Central memory CD8-positive, alpha-beta T cell (primary cell): ENCODE data around the gene SV2B.

Experiments
- ATAC-seq: fragments of 150-1000 bp; cut with Tn5 transposase; replicated peaks from 2 replicates; pipeline ENCODE4 v1.10.0; 2022; ENCODE audit warnings: mild to moderate bottlenecking, moderate FRiP score, moderate number of reproducible peaks; ENCODE audit not compliant: poor library complexity, severe bottlenecking; ENCODE audit errors: extremely low read depth
- DNase-seq, 2 donors: peaks; one replicate each; pipeline ENCODE4 v3.0.0; 2021; ENCODE audit warnings: low spot score in 2 of 2
- H3K27ac Mint-ChIP-seq: one replicate; pipeline ENCODE4 v1.8.0; 2022; ENCODE audit warnings: low read depth, mild to moderate bottlenecking, moderate library complexity, mixed read lengths
- H3K27me3 Mint-ChIP-seq: one replicate; pipeline ENCODE4 v1.8.0; 2022; ENCODE audit warnings: mixed read lengths
- H3K36me3 Mint-ChIP-seq: one replicate; pipeline ENCODE4 v1.8.0; 2022; ENCODE audit warnings: mild to moderate bottlenecking, moderate library complexity, mixed read lengths; ENCODE audit not compliant: insufficient read depth
- H3K4me1 Mint-ChIP-seq: one replicate; pipeline ENCODE4 v1.8.0; 2022; ENCODE audit warnings: mixed read lengths
- H3K4me3 Mint-ChIP-seq: one replicate; pipeline ENCODE4 v1.8.0; 2022; ENCODE audit warnings: mild to moderate bottlenecking, moderate library complexity, mixed read lengths
- H3K9me3 Mint-ChIP-seq: one replicate; pipeline ENCODE4 v1.8.0; 2022; ENCODE audit warnings: mixed read lengths

The SV2B gene

DNA sequence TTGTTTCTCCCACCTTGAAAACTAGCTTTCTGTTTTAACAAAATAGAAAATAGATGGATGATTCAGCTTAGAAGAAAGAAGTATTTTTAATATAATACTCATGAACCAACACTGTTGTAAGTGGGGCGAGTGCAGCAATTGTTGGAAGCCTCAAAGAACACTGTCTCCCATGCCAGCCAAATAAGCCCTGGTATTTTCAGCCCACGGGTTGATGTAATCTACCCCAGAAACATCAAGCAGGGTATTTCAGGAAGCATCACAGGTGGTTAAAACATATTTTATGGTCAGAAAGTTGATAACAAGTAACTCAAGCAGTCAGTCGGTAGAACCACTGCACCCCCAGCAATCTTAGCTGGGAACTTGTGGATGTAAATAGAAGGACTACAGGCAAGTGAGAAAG lies 115.9 kb downstream of the SV2B start:
- peaks cover 32% of the 10 kb centered on the region for H3K27me3 Mint-ChIP-seq
- no peak overlapping the region for H3K4me3 Mint-ChIP-seq
- H3K36me3 Mint-ChIP-seq: no peaks in the 10 kb centered on the region
- ATAC-seq (no peak), DNase-seq (no peak)
- H3K27ac Mint-ChIP-seq: no peak overlapping the region
- no peaks in the 10 kb centered on the region for H3K9me3 Mint-ChIP-seq
- no peaks in the 10 kb centered on the region for H3K4me1 Mint-ChIP-seq

DNA sequence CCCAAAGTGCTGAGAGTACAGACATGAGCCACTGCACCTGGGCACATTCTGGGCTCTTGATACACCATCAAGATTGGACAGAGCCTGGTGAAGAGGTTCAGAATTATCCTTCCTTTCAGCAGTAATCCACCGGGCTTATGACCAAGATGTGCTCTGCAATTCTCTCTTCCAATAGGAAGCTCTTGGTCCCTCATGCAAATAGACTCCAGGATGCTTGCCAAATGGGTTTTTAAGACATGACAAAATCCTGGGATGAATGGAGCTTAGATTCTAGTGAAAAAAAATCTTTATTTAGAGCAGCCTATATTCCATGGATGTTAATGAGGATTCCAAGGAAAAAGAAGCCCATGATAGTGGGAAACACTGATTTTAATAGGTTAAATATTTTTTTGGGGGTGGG lies 119.1 kb downstream of the SV2B start:
- H3K4me1 Mint-ChIP-seq: no peaks in the 10 kb centered on the region
- H3K4me3 Mint-ChIP-seq: no peak overlapping the region
- H3K27me3 Mint-ChIP-seq: peaks cover 47% of the 10 kb centered on the region
- no peak overlapping the region for H3K27ac Mint-ChIP-seq
- DNase-seq: no peak
- H3K9me3 Mint-ChIP-seq: no peaks in the 10 kb centered on the region
- H3K36me3 Mint-ChIP-seq: no peaks in the 10 kb centered on the region
- ATAC-seq: no peak

DNA sequence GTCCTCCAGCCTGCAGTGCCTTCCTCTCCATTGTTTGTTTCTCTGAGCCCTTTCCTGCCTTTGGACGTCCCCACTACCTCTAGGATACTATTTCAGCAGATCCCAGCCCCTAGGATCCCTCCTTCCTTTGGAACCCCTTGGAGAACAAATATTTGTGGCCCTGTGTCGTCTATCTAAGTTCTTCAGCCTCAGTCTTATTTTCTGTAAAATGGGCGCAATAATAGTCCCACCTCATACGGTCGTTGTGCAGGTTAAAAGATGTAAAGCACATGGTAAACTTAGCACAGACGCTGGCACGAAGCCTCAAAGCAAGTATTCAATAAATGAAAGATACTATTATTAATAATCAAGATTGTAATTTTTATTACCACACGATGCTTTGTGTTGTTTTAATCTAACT lies 122.0 kb downstream of the SV2B start:
- H3K9me3 Mint-ChIP-seq: no peaks in the 10 kb centered on the region
- DNase-seq: no peak

GRCh38 chr15:91223863-91224262 lies 123.8 kb downstream of the SV2B start:
- no peaks in the 10 kb centered on the region for H3K4me1 Mint-ChIP-seq
- H3K4me3 Mint-ChIP-seq: no peak overlapping the region
- H3K36me3 Mint-ChIP-seq: no peaks in the 10 kb centered on the region
- no peak for DNase-seq
- H3K9me3 Mint-ChIP-seq: no peaks in the 10 kb centered on the region
- ATAC-seq: no peak
- no peak overlapping the region for H3K27ac Mint-ChIP-seq
- H3K27me3 Mint-ChIP-seq: peaks cover 71% of the 10 kb centered on the region

More for the DNA sequence above, 122.0 kb downstream of the SV2B start:
- no peak overlapping the region for H3K4me3 Mint-ChIP-seq
- no peaks in the 10 kb centered on the region for H3K36me3 Mint-ChIP-seq
- ATAC-seq: no peak
- H3K4me1 Mint-ChIP-seq: no peaks in the 10 kb centered on the region
- H3K27me3 Mint-ChIP-seq: peaks cover 74% of the 10 kb centered on the region
- H3K27ac Mint-ChIP-seq: no peak overlapping the region

DNA sequence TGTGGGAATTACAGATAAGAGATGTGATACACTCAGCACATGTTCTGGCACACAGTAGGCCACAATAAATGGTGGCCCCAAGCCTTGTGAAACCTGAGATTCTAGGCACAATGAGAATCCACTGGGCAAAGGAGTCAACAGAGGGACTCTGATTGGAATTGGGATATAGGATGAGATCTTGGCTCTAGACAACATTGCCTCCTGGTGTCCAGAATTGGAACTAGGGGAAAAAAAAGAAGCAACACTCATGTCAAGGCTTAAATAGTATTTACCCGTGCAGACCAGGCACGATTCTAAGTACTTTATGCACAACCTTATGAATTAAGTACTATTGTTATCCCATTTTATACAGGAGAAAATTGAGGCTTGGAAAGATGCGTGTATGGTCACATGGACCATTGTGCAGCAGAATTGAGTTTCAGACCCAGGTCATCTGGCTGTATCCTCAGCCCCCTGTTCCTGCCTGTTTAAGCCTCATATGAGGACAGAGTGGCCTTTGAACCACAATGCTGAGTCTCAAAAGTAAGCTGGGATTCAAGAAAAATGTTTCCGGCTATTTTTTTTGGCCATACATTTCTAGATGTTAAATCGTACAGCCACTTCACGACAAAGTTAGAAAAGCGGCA lies 124.8 kb downstream of the SV2B start:
- Mint-ChIP-seq H3K9me3 (no peaks in the 10 kb centered on the region), H3K27me3 (peaks cover 66% of the 10 kb centered on the region), H3K4me3 (no peak overlapping the region), H3K36me3 (no peaks in the 10 kb centered on the region), H3K4me1 (no peaks in the 10 kb centered on the region), H3K27ac (no peak overlapping the region)
- DNase-seq: no peak
- no peak for ATAC-seq

DNA sequence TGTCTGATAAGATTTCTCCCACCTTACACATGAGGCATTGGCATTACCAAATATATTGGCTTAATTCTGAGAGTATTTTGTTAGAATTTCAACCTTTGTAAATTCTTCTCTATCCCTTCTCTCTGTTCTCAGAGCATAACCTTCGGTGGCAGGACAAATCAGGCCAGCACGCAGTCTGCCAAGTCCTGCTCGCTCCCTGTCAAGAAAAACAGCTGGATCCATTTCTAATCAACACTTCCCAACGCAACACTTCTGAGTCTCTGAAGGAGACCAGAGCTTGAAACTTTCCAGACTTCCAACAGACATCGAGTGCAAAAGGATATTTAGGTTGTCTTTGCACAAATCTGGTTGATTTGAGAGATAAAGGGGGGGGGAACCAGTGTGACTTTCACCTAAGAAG lies 125.7 kb downstream of the SV2B start:
- Mint-ChIP-seq H3K4me3 (no peak overlapping the region), H3K4me1 (no peaks in the 10 kb centered on the region), H3K27ac (no peak overlapping the region), H3K9me3 (no peaks in the 10 kb centered on the region), H3K36me3 (no peaks in the 10 kb centered on the region), H3K27me3 (peaks cover 66% of the 10 kb centered on the region)
- no peak for ATAC-seq
- DNase-seq: no peak

DNA sequence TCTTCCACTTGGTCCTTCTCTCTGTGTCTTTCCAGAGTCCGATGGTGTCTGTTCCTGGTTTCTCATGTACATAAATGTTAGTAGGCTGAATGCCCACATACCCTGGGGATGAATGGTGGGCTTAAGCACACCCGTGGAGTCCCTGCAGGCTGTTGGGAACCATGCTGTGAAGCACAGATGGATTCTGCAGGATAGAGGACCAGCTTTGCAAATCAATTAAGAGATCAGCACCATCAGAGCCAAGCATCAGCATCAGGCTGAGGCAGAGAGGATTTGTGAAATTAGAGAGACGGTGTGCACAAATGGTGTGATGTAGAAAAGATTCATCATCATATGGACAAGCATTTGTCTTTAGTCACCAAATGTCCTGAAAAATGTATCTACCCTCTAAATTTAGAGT lies 127.1 kb downstream of the SV2B start:
- Mint-ChIP-seq H3K27ac (no peak overlapping the region), H3K4me1 (no peaks in the 10 kb centered on the region), H3K9me3 (no peaks in the 10 kb centered on the region), H3K4me3 (no peak overlapping the region), H3K36me3 (no peaks in the 10 kb centered on the region), H3K27me3 (peaks cover 56% of the 10 kb centered on the region)
- ATAC-seq: no peak
- no peak for DNase-seq

GRCh38 chr15:91227766-91228165 lies 127.7 kb downstream of the SV2B start:
- no peak overlapping the region for H3K27ac Mint-ChIP-seq
- H3K4me3 Mint-ChIP-seq: no peak overlapping the region
- peaks cover 56% of the 10 kb centered on the region for H3K27me3 Mint-ChIP-seq
- no peaks in the 10 kb centered on the region for H3K9me3 Mint-ChIP-seq
- DNase-seq: no peak
- no peaks in the 10 kb centered on the region for H3K4me1 Mint-ChIP-seq
- H3K36me3 Mint-ChIP-seq: no peaks in the 10 kb centered on the region
- no peak for ATAC-seq

DNA sequence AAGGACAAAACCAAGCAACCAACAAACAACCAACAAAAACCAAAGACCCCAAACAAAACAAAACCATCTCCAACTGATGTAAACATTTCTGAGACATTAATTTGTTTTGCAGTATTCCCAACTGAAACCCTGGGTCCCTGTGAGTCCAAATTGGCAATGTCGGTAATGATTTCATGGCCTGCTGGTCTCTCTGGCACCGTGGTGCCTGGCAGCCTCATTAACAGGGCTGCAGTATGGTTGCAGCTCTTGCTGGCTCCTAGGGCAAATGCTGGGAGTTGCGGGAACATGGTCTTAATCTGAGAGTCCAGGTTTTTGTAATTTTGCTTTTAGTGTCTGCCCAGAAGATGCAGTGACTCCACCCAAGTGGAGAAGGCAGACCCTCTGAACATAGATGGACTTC lies 128.3 kb downstream of the SV2B start:
- DNase-seq (no peak), ATAC-seq (no peak)
- Mint-ChIP-seq H3K4me1 (no peaks in the 10 kb centered on the region), H3K4me3 (no peak overlapping the region), H3K9me3 (no peaks in the 10 kb centered on the region), H3K27me3 (peaks cover 56% of the 10 kb centered on the region), H3K36me3 (no peaks in the 10 kb centered on the region), H3K27ac (no peak overlapping the region)

GRCh38 chr15:91228890-91229289 lies 128.8 kb downstream of the SV2B start:
- H3K27me3 Mint-ChIP-seq: peaks cover 56% of the 10 kb centered on the region
- no peak overlapping the region for H3K4me3 Mint-ChIP-seq
- ATAC-seq: no peak
- H3K36me3 Mint-ChIP-seq: no peaks in the 10 kb centered on the region
- no peaks in the 10 kb centered on the region for H3K9me3 Mint-ChIP-seq
- DNase-seq: no peak
- no peaks in the 10 kb centered on the region for H3K4me1 Mint-ChIP-seq
- no peak overlapping the region for H3K27ac Mint-ChIP-seq

DNA sequence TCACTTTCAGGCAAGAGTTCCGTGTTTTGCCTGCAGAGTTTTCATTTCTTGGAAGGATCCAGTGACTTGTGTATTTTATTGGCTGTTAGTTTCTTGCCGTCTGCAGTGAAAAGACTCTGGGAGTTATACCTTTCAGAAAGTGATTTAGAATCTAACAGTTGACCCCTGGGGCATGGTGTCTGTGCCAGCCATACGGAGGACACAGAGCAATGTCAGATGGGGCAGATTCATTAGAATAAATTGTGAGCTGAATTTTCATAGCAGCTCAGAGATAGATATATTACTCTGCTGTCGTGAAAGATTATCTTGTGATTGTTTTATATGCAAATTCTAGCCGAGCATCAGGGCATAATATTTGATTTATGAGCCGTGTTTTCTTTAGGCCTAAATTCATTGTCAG lies 131.6 kb downstream of the SV2B start:
- H3K27ac Mint-ChIP-seq: no peak overlapping the region
- no peaks in the 10 kb centered on the region for H3K36me3 Mint-ChIP-seq
- no peaks in the 10 kb centered on the region for H3K9me3 Mint-ChIP-seq
- no peak for DNase-seq
- peaks cover 57% of the 10 kb centered on the region for H3K27me3 Mint-ChIP-seq
- ATAC-seq: no peak
- no peaks in the 10 kb centered on the region for H3K4me1 Mint-ChIP-seq
- no peak overlapping the region for H3K4me3 Mint-ChIP-seq

GRCh38 chr15:91234759-91235158 lies 134.7 kb downstream of the SV2B start:
- Mint-ChIP-seq H3K27me3 (peaks cover 49% of the 10 kb centered on the region), H3K4me1 (no peaks in the 10 kb centered on the region), H3K27ac (no peak overlapping the region), H3K9me3 (no peaks in the 10 kb centered on the region), H3K4me3 (no peak overlapping the region), H3K36me3 (no peaks in the 10 kb centered on the region)
- no peak for ATAC-seq
- DNase-seq: no peak

DNA sequence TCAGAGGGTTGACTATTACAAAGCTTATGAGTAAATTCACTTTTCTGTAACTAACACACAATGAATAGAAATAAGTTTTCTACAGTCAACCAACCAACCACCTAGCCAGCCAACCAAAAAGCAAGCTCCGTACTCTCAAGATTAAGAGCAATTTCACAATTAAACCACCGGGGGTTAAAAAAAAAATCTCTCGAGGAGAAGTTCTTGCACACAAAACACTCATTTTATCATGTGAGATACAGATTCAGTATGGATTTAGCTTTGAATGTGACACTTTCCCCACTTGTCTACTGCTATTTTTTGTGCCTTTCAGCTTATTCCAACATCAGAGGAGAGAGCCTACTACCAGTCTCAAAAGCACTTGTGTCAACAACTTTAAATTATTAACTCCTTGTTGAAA lies 135.3 kb downstream of the SV2B start:
- Mint-ChIP-seq H3K27ac (no peak overlapping the region), H3K4me1 (no peaks in the 10 kb centered on the region), H3K4me3 (no peak overlapping the region), H3K9me3 (no peaks in the 10 kb centered on the region), H3K36me3 (no peaks in the 10 kb centered on the region), H3K27me3 (peaks cover 49% of the 10 kb centered on the region)
- DNase-seq: no peak
- ATAC-seq: no peak

DNA sequence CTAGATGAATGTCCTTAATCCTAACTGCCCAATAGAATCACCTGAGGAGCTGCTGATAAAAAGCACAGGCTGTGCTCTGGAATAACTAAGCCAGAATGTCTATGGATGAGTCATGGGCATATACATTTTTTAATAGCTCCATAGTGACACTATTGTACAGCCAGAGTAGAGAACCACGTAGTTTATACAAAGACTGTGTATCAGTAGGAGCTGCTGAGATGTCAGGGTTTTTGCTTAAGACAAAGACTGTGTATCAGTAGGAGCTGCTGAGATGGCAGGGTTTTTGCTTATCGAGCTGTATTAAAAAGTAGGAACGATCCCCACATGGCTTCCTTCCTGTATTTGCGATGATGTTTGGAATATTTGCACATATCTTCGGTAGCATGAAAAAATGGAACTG lies 137.4 kb downstream of the SV2B start:
- H3K27me3 Mint-ChIP-seq: peaks cover 43% of the 10 kb centered on the region
- ATAC-seq: no peak

More for the DNA sequence above, 137.4 kb downstream of the SV2B start:
- Mint-ChIP-seq H3K4me3 (no peak overlapping the region), H3K27ac (no peak overlapping the region), H3K9me3 (no peaks in the 10 kb centered on the region), H3K4me1 (no peaks in the 10 kb centered on the region), H3K36me3 (no peaks in the 10 kb centered on the region)
- no peak for DNase-seq
